ENCODE data around the gene DPP6. TPM values are rescaled to one million over a fixed set of nuclear protein-coding genes. Genes with fewer than 3 reads are reported as not detected.

The DPP6 gene
- total RNA-seq, 4 donors from 2014 or later, result 0.60 to 1.7 (median 1.6) TPM; not detected in 1

GRCh38 chr7:154909241-154910105 lies 857.3 kb downstream of the DPP6 start:
- WGBS, 2 donors, result 82% methylated on average over 25 to 26 of the region's 26 CpGs
- no peak for TF ChIP-seq EP300 (IDR thresholded peaks at IDR 0.05)
- TF ChIP-seq CTCF (IDR thresholded peaks at IDR 0.05), result no peak
- no peak for TF ChIP-seq POLR2A (IDR thresholded peaks at IDR 0.05)

GRCh38 chr7:154910125-154910524 lies 857.9 kb downstream of the DPP6 start:
- DNase-seq (ENCODE audit: low spot score in 2 of 2), result no peak
- Histone ChIP-seq H3K4me3 (no peak overlapping the region), H3K9me3 (peaks cover 0 to 26% (median 0%) of the 10 kb centered on the region in 4 donors), H3K36me3 (no peaks in the 10 kb centered on the region), H3K27me3 (peaks cover 0 to 12% of the 10 kb centered on the region in 2 donors), H3K4me1 (peaks cover 0 to 10% (median 6%) of the 10 kb centered on the region in 4 donors), H3K27ac (no peak overlapping the region)
- no peak for TF ChIP-seq POLR2A (IDR thresholded peaks at IDR 0.05)
- no peak for TF ChIP-seq CTCF (IDR thresholded peaks at IDR 0.05)
- TF ChIP-seq EP300 (IDR thresholded peaks at IDR 0.05), result no peak
- 72% methylated on average over 4 of the region's 4 CpGs; no CpG with 5 or more reads in 1 of the 2 donors for WGBS, 2 donors

More at GRCh38 chr7:154909241-154910105, 857.3 kb downstream of the DPP6 start:
- peaks cover 0 to 26% (median 0%) of the 10 kb centered on the region in 4 donors for H3K9me3 ChIP-seq
- no peak overlapping the region for H3K27ac ChIP-seq
- no peak overlapping the region for H3K4me3 ChIP-seq
- peaks cover 0 to 8% (median 6%) of the 10 kb centered on the region in 4 donors for H3K4me1 ChIP-seq
- peaks cover 0 to 6% of the 10 kb centered on the region in 2 donors for H3K27me3 ChIP-seq
- H3K36me3 ChIP-seq, result no peaks in the 10 kb centered on the region
- DNase-seq (ENCODE audit: low spot score in 2 of 2), result no peak

GRCh38 chr7:154910977-154911376 lies 858.8 kb downstream of the DPP6 start:
- DNase-seq (ENCODE audit: low spot score in 2 of 2), result no peak
- H3K4me1 ChIP-seq, result peaks cover 0 to 10% (median 6%) of the 10 kb centered on the region in 4 donors
- 96 to 99% methylated on average over 4 of the region's 4 CpGs for WGBS, 2 donors
- H3K9me3 ChIP-seq, result peaks cover 0 to 26% (median 0%) of the 10 kb centered on the region in 4 donors
- peaks cover 0 to 21% of the 10 kb centered on the region in 2 donors for H3K27me3 ChIP-seq
- H3K36me3 ChIP-seq, result no peaks in the 10 kb centered on the region
- no peak overlapping the region for H3K4me3 ChIP-seq
- TF ChIP-seq CTCF (IDR thresholded peaks at IDR 0.05) (no peak), POLR2A (IDR thresholded peaks at IDR 0.05) (no peak), EP300 (IDR thresholded peaks at IDR 0.05) (no peak)
- H3K27ac ChIP-seq, result no peak overlapping the region

GRCh38 chr7:154911411-154911810 lies 859.2 kb downstream of the DPP6 start:
- Histone ChIP-seq H3K9me3 (peaks cover 0 to 24% (median 0%) of the 10 kb centered on the region in 4 donors), H3K4me1 (peaks cover 0 to 10% (median 6%) of the 10 kb centered on the region in 4 donors), H3K27ac (no peak overlapping the region), H3K4me3 (no peak overlapping the region), H3K36me3 (no peaks in the 10 kb centered on the region), H3K27me3 (peaks cover 0 to 21% of the 10 kb centered on the region in 2 donors)
- 54 to 56% methylated on average over 2 of the region's 2 CpGs for WGBS, 2 donors
- TF ChIP-seq CTCF (IDR thresholded peaks at IDR 0.05) (no peak), EP300 (IDR thresholded peaks at IDR 0.05) (no peak), POLR2A (IDR thresholded peaks at IDR 0.05) (no peak)
- DNase-seq (ENCODE audit: low spot score in 2 of 2), result no peak

GRCh38 chr7:154911862-154912455 lies 859.8 kb downstream of the DPP6 start:
- TF ChIP-seq EP300 (IDR thresholded peaks at IDR 0.05) (no peak), POLR2A (IDR thresholded peaks at IDR 0.05) (no peak), CTCF (IDR thresholded peaks at IDR 0.05) (no peak)
- no peak for DNase-seq (ENCODE audit: low spot score in 2 of 2)
- Histone ChIP-seq H3K9me3 (peaks cover 0 to 19% (median 0%) of the 10 kb centered on the region in 4 donors), H3K4me3 (no peak overlapping the region), H3K27me3 (peaks cover 0 to 21% of the 10 kb centered on the region in 2 donors), H3K36me3 (no peaks in the 10 kb centered on the region), H3K4me1 (peaks cover 0 to 10% (median 6%) of the 10 kb centered on the region in 4 donors), H3K27ac (no peak overlapping the region)
- 86 to 88% methylated on average over 6 of the region's 6 CpGs for WGBS, 2 donors

Data from tibial nerve (tissue), 4 donors.